ENCODE results near the gene SLC4A5.
"Not testable (repeated sequence)": the region's sequence is repeated elsewhere in the genome, so short reads cannot be mapped to it uniquely, and the experiment has no call there.

Gene SLC4A5

GRCh38 chr2:74366036-74366435 is 22.8 kb upstream of the SLC4A5 start:
- no peak for DNase-seq

- no peak for DNase-seq
These were observed 21.6 kb upstream of the SLC4A5 start for GRCh38 chr2:74364533-74365505.

- no peak for DNase-seq
These were observed 18.1 kb upstream of the SLC4A5 start for GRCh38 chr2:74361327-74361726.

- no peak for DNase-seq
These were observed 14.4 kb upstream of the SLC4A5 start for GRCh38 chr2:74357627-74358026.

- no peak for DNase-seq
These were observed 6.7 kb upstream of the SLC4A5 start for GRCh38 chr2:74349889-74350288.

GRCh38 chr2:74347742-74348141 is 4.5 kb upstream of the SLC4A5 start:
- DNase-seq = no peak

GRCh38 chr2:74347303-74347702 is 4.1 kb upstream of the SLC4A5 start:
- DNase-seq = no peak

GRCh38 chr2:74345272-74345943 is 2.2 kb upstream of the SLC4A5 start:
- DNase-seq = no peak

GRCh38 chr2:74336227-74336626 is 7.0 kb downstream of the SLC4A5 start:
- DNase-seq = not testable (repeated sequence)

GRCh38 chr2:74334931-74335333 is 8.3 kb downstream of the SLC4A5 start:
- DNase-seq = no peak

GRCh38 chr2:74333896-74334586 is 9.2 kb downstream of the SLC4A5 start:
- no peak for DNase-seq

- DNase-seq = no peak
These were observed 10.0 kb downstream of the SLC4A5 start for GRCh38 chr2:74333175-74333574.

GRCh38 chr2:74332550-74333174 is 10.6 kb downstream of the SLC4A5 start:
- no peak for DNase-seq

GRCh38 chr2:74328573-74328972 is 14.6 kb downstream of the SLC4A5 start:
- DNase-seq = no peak

- no peak for DNase-seq
These were observed 15.1 kb downstream of the SLC4A5 start for GRCh38 chr2:74328074-74328473.

GRCh38 chr2:74327627-74328026 is 15.6 kb downstream of the SLC4A5 start:
- DNase-seq = no peak

GRCh38 chr2:74327199-74327598 is 16.0 kb downstream of the SLC4A5 start:
- DNase-seq = no peak

GRCh38 chr2:74325815-74326214 is 17.4 kb downstream of the SLC4A5 start:
- no peak for DNase-seq

- no peak for DNase-seq
These were observed 21.5 kb downstream of the SLC4A5 start for GRCh38 chr2:74321737-74322136.

- no peak for DNase-seq
These were observed 25.5 kb downstream of the SLC4A5 start for GRCh38 chr2:74317701-74318100.

- DNase-seq = no peak
These were observed 26.5 kb downstream of the SLC4A5 start for GRCh38 chr2:74316627-74317295.

- DNase-seq = no peak
These were observed 29.1 kb downstream of the SLC4A5 start for GRCh38 chr2:74314107-74314506.
